A673 (cell line): Measurements from ENCODE around the gene SPDL1. TPM values are rescaled to one million over a fixed set of nuclear protein-coding genes. Genes with fewer than 3 reads are reported as not detected.

Source experiments
- BruUV-seq: library from RNA; stranded (reverse); fragments of 400-500 nt; replicated peaks from 2 replicates; lab custom pipeline; 2021; lab: Mats Ljungman, UMichigan
- CTCF ChIA-PET: fragments of 300-600 bp; sonication (Branson Sonifier 250); formaldehyde crosslinking; loops from one replicate; lab custom pipeline; 2022; ENCODE audit warnings: antibody characterized with exemption; lab: Charles Lee
- POLR2A ChIA-PET: fragments of 300-600 bp; sonication (Branson Sonifier 250); formaldehyde crosslinking; loops from one replicate; lab custom pipeline; 2022; ENCODE audit warnings: antibody characterized with exemption; ENCODE audit not compliant: low non-redundant PET; lab: Charles Lee
- DNase-seq: peaks from one replicate; pipeline ENCODE4 v3.0.0-alpha.2; 2015; ENCODE audit warnings: low spot score
- H3K27ac ChIP-seq: fragments of 200-600 bp; sonication (generic); 2 replicates; pipeline ENCODE4 v1.5.1; 2016; ENCODE audit warnings: mixed run types, low read depth, mild to moderate bottlenecking, mixed read lengths, antibody characterized with exemption, low read length; ENCODE audit not compliant: poor library complexity, severe bottlenecking
- H3K27me3 ChIP-seq: fragments of 200-600 bp; sonication (generic); replicated peaks from 2 replicates; pipeline ENCODE4 v1.6.1; 2017; ENCODE audit warnings: mixed run types, low read depth, mild to moderate bottlenecking, mixed read lengths, antibody characterized with exemption, low read length; ENCODE audit not compliant: insufficient read depth, poor library complexity
- H3K36me3 ChIP-seq: fragments of 200-600 bp; sonication (generic); 2 replicates; pipeline ENCODE4 v1.6.1; 2016; ENCODE audit warnings: mixed run types, mild to moderate bottlenecking, mixed read lengths, antibody characterized with exemption, low read length; ENCODE audit not compliant: insufficient read depth, poor library complexity, severe bottlenecking
- H3K4me1 ChIP-seq: fragments of 200-600 bp; sonication (generic); 2 replicates; pipeline ENCODE4 v1.6.1; 2017; ENCODE audit warnings: mixed run types, mild to moderate bottlenecking, mixed read lengths, antibody characterized with exemption, low read length; ENCODE audit not compliant: insufficient read depth, poor library complexity, severe bottlenecking
- H3K4me3 ChIP-seq: fragments of 200-600 bp; sonication (generic); 2 replicates; pipeline ENCODE4 v1.5.1; 2016; ENCODE audit warnings: low read depth, mixed run types, mild to moderate bottlenecking, mixed read lengths, low read length; ENCODE audit not compliant: poor library complexity, severe bottlenecking
- H3K9me3 ChIP-seq: fragments of 200-600 bp; sonication (generic); 2 replicates; pipeline ENCODE4 v1.6.1; 2016; ENCODE audit warnings: mixed run types, low read depth, mild to moderate bottlenecking, mixed read lengths, antibody characterized with exemption, low read length; ENCODE audit not compliant: poor library complexity, severe bottlenecking
- EZH2 ChIP-seq: fragments of 200-600 bp; sonication (generic); IDR thresholded peaks from 2 replicates; pipeline ENCODE4 v1.6.1; 2017; ENCODE audit warnings: borderline replicate concordance, low read depth, mild to moderate bottlenecking, mixed read lengths, antibody characterized with exemption, low read length; ENCODE audit not compliant: poor library complexity, severe bottlenecking
- intact Hi-C: fragments of 100-400 bp; cut with micrococcal nuclease; formaldehyde crosslinking; loops from one replicate; pipeline ENCODE4 v1.10.0; 2022; ENCODE audit not compliant: unreplicated experiment
- total RNA-seq: library from RNA; stranded (reverse); gene quantifications from 2 replicates; pipeline ENCODE4 v1.2.3, GENCODE V29; 2021
- TF ChIP-seq, protein P1 (sequence below): fragments of 300-800, 200-600 bp; sonication (generic); conservative IDR thresholded peaks from 2 replicates; pipeline ENCODE4 v1.5.1; 2017; ENCODE audit warnings: low read depth, mild to moderate bottlenecking, antibody characterized with exemption, low read length, moderate library complexity, mixed read lengths

Gene SPDL1
- total RNA-seq, 1 experiment from 2014 or later = 57.6 TPM

GRCh38 chr5:169637085-169637548 lies 53.5 kb downstream of the SPDL1 start, which contains the start of gene DOCK2:
TSS of gene DOCK2 (plus strand) at chr5:169637275. CDS start at chr5:169637327, 52 bp downstream.
- TF ChIP-seq, protein P1, sequence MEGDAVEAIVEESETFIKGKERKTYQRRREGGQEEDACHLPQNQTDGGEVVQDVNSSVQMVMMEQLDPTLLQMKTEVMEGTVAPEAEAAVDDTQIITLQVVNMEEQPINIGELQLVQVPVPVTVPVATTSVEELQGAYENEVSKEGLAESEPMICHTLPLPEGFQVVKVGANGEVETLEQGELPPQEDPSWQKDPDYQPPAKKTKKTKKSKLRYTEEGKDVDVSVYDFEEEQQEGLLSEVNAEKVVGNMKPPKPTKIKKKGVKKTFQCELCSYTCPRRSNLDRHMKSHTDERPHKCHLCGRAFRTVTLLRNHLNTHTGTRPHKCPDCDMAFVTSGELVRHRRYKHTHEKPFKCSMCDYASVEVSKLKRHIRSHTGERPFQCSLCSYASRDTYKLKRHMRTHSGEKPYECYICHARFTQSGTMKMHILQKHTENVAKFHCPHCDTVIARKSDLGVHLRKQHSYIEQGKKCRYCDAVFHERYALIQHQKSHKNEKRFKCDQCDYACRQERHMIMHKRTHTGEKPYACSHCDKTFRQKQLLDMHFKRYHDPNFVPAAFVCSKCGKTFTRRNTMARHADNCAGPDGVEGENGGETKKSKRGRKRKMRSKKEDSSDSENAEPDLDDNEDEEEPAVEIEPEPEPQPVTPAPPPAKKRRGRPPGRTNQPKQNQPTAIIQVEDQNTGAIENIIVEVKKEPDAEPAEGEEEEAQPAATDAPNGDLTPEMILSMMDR = no peak
- no peak for TF ChIP-seq EZH2
- no peak for DNase-seq
- H3K9me3 ChIP-seq = peaks cover 5% of the 10 kb centered on the region
- H3K36me3 ChIP-seq = no peaks in the 10 kb centered on the region
- POLR2A ChIA-PET = no interaction called here
- H3K27me3 ChIP-seq = no peaks in the 10 kb centered on the region
- H3K27ac ChIP-seq = no peak within 1 kb of the TSS
- CTCF ChIA-PET = no interaction called here
- no peak within 1 kb of the TSS for H3K4me3 ChIP-seq
- intact Hi-C loops = no loop called here
- no peaks in the 10 kb centered on the region for H3K4me1 ChIP-seq
- BruUV-seq = no TSS peak

- intact Hi-C loops = no loop called here
These were observed 54.1 kb downstream of the SPDL1 start for GRCh38 chr5:169637549-169638121.

DNA sequence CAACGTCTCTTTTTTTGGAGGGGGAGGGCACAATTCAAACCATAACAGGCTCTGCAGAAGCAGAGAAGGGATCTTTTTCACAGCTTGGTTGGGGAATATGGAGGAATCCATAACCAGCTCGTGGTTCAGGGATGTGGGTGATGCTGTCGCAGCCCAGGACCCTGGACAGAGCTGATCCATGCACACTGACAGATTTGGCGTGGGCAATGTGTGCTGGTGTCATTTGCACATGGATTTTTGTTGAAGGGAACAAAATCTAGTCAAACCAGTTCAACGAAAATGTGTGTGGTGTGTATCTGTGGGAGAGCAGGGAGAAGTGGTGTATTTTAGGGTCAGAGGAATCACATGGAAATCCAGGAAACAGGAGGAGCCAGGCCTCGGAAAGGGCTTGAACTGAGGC lies 57.7 kb downstream of the SPDL1 start:
- ChIA-PET POLR2A (no interaction called here), CTCF (no interaction called here)
- H3K27me3 ChIP-seq = no peaks in the 10 kb centered on the region
- TF ChIP-seq, protein P1 = no peak
- no peak for TF ChIP-seq EZH2
- H3K9me3 ChIP-seq = no peaks in the 10 kb centered on the region
- BruUV-seq = no TSS peak
- no peak for DNase-seq
- no peaks in the 10 kb centered on the region for H3K4me1 ChIP-seq
- H3K27ac ChIP-seq = no peak overlapping the region
- no peak overlapping the region for H3K4me3 ChIP-seq
- H3K36me3 ChIP-seq = no peaks in the 10 kb centered on the region
- intact Hi-C loops = no loop called here

More at GRCh38 chr5:169637549-169638121, 54.1 kb downstream of the SPDL1 start:
- DNase-seq = no peak
- no peaks in the 10 kb centered on the region for H3K4me1 ChIP-seq
- POLR2A ChIA-PET = no interaction called here
- TF ChIP-seq EZH2 = no peak
- TF ChIP-seq, protein P1 = no peak
- peaks cover 5% of the 10 kb centered on the region for H3K9me3 ChIP-seq
- H3K27me3 ChIP-seq = no peaks in the 10 kb centered on the region
- CTCF ChIA-PET = no interaction called here
- H3K4me3 ChIP-seq = no peak overlapping the region
- no peaks in the 10 kb centered on the region for H3K36me3 ChIP-seq
- H3K27ac ChIP-seq = no peak overlapping the region
- BruUV-seq = no TSS peak
